ENCODE data around the gene CLDND1. TPM values are rescaled to one million over a fixed set of nuclear protein-coding genes. Genes with fewer than 3 reads are reported as not detected.

The CLDND1 gene
- total RNA-seq, 2 experiments from 2014 or later: 70.7 to 80.4 TPM

DNA sequence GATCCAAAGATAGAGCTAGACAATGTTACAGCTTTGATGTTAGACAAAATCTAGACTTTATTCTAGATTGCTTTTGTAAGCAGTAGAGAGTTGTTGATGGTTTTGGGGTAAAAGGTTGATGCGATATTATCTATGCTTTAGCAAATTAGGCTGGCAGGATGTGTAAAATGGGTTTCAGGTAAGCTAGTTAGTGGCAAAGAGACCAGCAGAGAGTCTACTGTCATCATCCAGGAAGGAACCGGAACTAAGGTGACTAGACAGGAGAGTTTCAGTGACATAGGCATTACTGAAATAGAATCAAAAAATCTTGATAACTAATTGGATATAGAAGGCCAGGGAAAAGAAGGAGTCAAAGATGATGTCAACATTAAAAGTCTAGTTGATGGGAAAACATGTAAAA, 14.1 kb downstream of the CLDND1 start:
- BruUV-seq (replicated peaks): no TSS peak
- intact Hi-C loops (cut with micrococcal nuclease; ENCODE audit: unreplicated experiment): loop anchor here (10.0 kb wide), 1 partner anchor 1156 kb away; no protein-coding TSS in a partner anchor
- no peak overlapping the region for H3K27ac ChIP-seq (ENCODE audit: low read depth, low read length, poor library complexity, severe bottlenecking)
- H3K9me3 ChIP-seq (ENCODE audit: low read length): no peaks in the 10 kb centered on the region
- no peak overlapping the region for H3K4me3 ChIP-seq (ENCODE audit: low read depth, low read length, poor library complexity, severe bottlenecking)
- no peaks in the 10 kb centered on the region for H3K79me2 ChIP-seq (ENCODE audit: insufficient read depth, low read depth, low read length)
- ChIA-PET CTCF (ENCODE audit: unreplicated experiment) (no interaction called here), POLR2A (interaction anchor here (0.9 to 1.2 kb wide), 3 partner anchors 8 to 88 kb away, joined by 3 read pairs; no protein-coding TSS in a partner anchor)
- H2AFZ ChIP-seq (ENCODE audit: low read length): no peak overlapping the region
- no peaks in the 10 kb centered on the region for H3K4me1 ChIP-seq (ENCODE audit: insufficient read depth, low read length, poor library complexity, severe bottlenecking)
- no peaks in the 10 kb centered on the region for H4K20me1 ChIP-seq (ENCODE audit: insufficient read depth, low read length)
- DNase-seq (ENCODE audit: low spot score): no peak
- H3K9me2 ChIP-seq (ENCODE audit: insufficient read depth, low read length): no peaks in the 10 kb centered on the region
- TF ChIP-seq, protein P1, sequence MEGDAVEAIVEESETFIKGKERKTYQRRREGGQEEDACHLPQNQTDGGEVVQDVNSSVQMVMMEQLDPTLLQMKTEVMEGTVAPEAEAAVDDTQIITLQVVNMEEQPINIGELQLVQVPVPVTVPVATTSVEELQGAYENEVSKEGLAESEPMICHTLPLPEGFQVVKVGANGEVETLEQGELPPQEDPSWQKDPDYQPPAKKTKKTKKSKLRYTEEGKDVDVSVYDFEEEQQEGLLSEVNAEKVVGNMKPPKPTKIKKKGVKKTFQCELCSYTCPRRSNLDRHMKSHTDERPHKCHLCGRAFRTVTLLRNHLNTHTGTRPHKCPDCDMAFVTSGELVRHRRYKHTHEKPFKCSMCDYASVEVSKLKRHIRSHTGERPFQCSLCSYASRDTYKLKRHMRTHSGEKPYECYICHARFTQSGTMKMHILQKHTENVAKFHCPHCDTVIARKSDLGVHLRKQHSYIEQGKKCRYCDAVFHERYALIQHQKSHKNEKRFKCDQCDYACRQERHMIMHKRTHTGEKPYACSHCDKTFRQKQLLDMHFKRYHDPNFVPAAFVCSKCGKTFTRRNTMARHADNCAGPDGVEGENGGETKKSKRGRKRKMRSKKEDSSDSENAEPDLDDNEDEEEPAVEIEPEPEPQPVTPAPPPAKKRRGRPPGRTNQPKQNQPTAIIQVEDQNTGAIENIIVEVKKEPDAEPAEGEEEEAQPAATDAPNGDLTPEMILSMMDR (conservative IDR thresholded peaks at IDR 0.05; ENCODE audit: low read length): no peak
- H3K4me2 ChIP-seq (ENCODE audit: low read length): no peak overlapping the region
- peaks cover 17% of the 10 kb centered on the region; the same call in 1 of the 2 replicates for H3K36me3 ChIP-seq (ENCODE audit: insufficient read depth, low read length)

DNA sequence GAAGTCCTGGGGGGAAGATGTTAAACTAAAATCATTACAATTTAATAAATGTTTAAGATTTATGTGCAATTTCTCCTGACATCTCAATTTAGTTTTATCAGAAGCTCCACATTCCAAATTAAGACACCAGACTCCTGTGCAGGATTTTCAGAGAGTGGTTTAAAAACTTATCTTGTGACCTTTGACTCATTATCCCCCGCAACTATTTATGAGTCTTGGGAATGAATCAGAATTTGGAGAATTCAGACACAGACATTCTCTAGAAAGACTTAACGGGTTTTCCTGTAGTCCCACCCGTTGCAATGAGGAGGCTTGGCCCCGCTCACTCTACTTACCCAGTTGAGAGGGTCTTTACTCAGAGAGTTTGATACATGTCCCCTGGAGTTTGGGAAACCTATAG, 18.2 kb downstream of the CLDND1 start:
- DNase-seq (ENCODE audit: low spot score): no peak
- TF ChIP-seq, protein P1 (conservative IDR thresholded peaks at IDR 0.05; ENCODE audit: low read length): no peak
- TF ChIP-seq EZH2phosphoT487 (IDR thresholded peaks at IDR 0.05; ENCODE audit: borderline replicate concordance, low read depth, low read length): no peak
- no peak overlapping the region for H2AFZ ChIP-seq (ENCODE audit: low read length)
- H3K36me3 ChIP-seq (ENCODE audit: insufficient read depth, low read length): no peaks in the 10 kb centered on the region
- POLR2A ChIA-PET: interaction anchor here (0.6 to 0.9 kb wide), 3 partner anchors 18 to 66 kb away, joined by 3 read pairs; no protein-coding TSS in a partner anchor
- intact Hi-C loops (cut with micrococcal nuclease; ENCODE audit: unreplicated experiment): loop anchor here (10.0 kb wide), 1 partner anchor 1160 kb away; no protein-coding TSS in a partner anchor
- no peaks in the 10 kb centered on the region for H3K9me2 ChIP-seq (ENCODE audit: insufficient read depth, low read length)
- H3K9me3 ChIP-seq (ENCODE audit: low read length): no peaks in the 10 kb centered on the region
- H3K4me3 ChIP-seq (ENCODE audit: low read depth, low read length, poor library complexity, severe bottlenecking): no peak overlapping the region
- H4K20me1 ChIP-seq (ENCODE audit: insufficient read depth, low read length): no peaks in the 10 kb centered on the region
- no peak overlapping the region for H3K4me2 ChIP-seq (ENCODE audit: low read length)
- no TSS peak for BruUV-seq (replicated peaks)
- H3K27ac ChIP-seq (ENCODE audit: low read depth, low read length, poor library complexity, severe bottlenecking): no peak overlapping the region
- CTCF ChIA-PET (ENCODE audit: unreplicated experiment): no interaction called here
- H3K4me1 ChIP-seq (ENCODE audit: insufficient read depth, low read length, poor library complexity, severe bottlenecking): no peaks in the 10 kb centered on the region
- H3K79me2 ChIP-seq (ENCODE audit: insufficient read depth, low read depth, low read length): no peaks in the 10 kb centered on the region

DNA sequence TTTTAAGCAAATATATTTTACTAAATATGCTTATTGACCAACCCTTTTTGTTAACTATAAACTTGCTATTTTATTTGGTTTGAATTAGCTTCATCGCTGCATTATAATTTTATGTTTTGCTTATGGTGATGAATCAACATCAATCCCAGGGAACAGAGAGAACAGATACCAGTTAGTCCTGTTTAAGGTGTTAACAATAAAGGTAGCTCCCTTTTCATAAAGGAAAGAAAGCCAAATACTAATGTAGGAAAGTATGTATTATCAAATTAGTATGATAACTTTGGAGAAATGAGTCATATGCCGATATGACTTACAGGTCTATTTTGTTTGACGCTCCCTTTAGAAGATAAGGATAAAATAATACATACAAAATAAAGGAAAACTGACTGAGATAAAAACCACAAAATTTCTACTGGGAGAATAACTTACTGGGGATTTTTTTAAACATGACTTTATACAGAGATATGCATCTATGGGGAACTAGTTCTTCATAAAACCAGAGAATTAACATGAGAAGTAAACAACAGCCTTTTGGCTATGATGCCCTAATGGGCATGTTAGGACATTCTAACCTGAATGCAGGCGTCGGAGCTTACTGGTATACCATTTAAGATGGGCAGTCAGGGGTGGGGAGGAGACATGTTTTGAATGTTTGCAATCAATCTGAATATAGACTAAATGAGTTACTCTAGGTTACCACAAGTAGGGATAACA, 20.7 kb downstream of the CLDND1 start:
- Histone ChIP-seq H3K36me3 (ENCODE audit: insufficient read depth, low read length) (no peaks in the 10 kb centered on the region), H3K9me3 (ENCODE audit: low read length) (no peaks in the 10 kb centered on the region), H2AFZ (ENCODE audit: low read length) (no peak overlapping the region), H3K27ac (ENCODE audit: low read depth, low read length, poor library complexity, severe bottlenecking) (no peak overlapping the region), H4K20me1 (ENCODE audit: insufficient read depth, low read length) (no peaks in the 10 kb centered on the region), H3K4me3 (ENCODE audit: low read depth, low read length, poor library complexity, severe bottlenecking) (no peak overlapping the region), H3K79me2 (ENCODE audit: insufficient read depth, low read depth, low read length) (no peaks in the 10 kb centered on the region), H3K4me1 (ENCODE audit: insufficient read depth, low read length, poor library complexity, severe bottlenecking) (no peaks in the 10 kb centered on the region), H3K4me2 (ENCODE audit: low read length) (no peak overlapping the region), H3K9me2 (ENCODE audit: insufficient read depth, low read length) (no peaks in the 10 kb centered on the region)
- no peak for TF ChIP-seq EZH2phosphoT487 (IDR thresholded peaks at IDR 0.05; ENCODE audit: borderline replicate concordance, low read depth, low read length)
- TF ChIP-seq, protein P1 (conservative IDR thresholded peaks at IDR 0.05; ENCODE audit: low read length): no peak
- no TSS peak for BruUV-seq (replicated peaks)
- ChIA-PET CTCF (ENCODE audit: unreplicated experiment) (no interaction called here), POLR2A (interaction anchor here (0.7 to 1.2 kb wide), 2 partner anchors 71 to 126 kb away, joined by 3 read pairs; no protein-coding TSS in a partner anchor)
- DNase-seq (ENCODE audit: low spot score): no peak
- intact Hi-C loops (cut with micrococcal nuclease; ENCODE audit: unreplicated experiment): loop anchor here (10.0 kb wide), 1 partner anchor 1163 kb away; no protein-coding TSS in a partner anchor
